Measurements from ENCODE around the gene METTL27. TPM values are rescaled to one million over a fixed set of nuclear protein-coding genes. Genes with fewer than 3 reads are reported as not detected.

Gene METTL27
- total and polyA plus RNA-seq, 9 of the 15 experiments (the other 6 are each of a cell fraction or from before 2014, with no cell fraction given) = 0.08 to 0.82 (median 0.33) TPM; not detected in 4

DNA sequence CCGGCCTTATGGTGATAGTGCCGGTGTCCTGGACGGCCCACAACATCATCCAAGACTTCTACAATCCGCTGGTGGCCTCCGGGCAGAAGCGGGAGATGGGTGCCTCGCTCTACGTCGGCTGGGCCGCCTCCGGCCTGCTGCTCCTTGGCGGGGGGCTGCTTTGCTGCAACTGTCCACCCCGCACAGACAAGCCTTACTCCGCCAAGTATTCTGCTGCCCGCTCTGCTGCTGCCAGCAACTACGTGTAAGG lies 10.8 kb downstream of the METTL27 start:
- H3K4me3 ChIP-seq = no peak overlapping the region
- H4K20me1 ChIP-seq (replicated peaks; ENCODE audit: control insufficient read depth, insufficient read depth, low read length) = no peaks in the 10 kb centered on the region
- 80% methylated on average over 11 of the region's 16 CpGs for WGBS (ENCODE audit: insufficient coverage, low coverage, missing lambda C conversion rate)
- H3K9me3 ChIP-seq (replicated peaks; ENCODE audit: control insufficient read depth, insufficient read depth, low read depth, low read length) = no peaks in the 10 kb centered on the region
- no peaks in the 10 kb centered on the region for H3K9me1 ChIP-seq (ENCODE audit: control insufficient read depth, insufficient read depth, low read length)
- no TSS peak for BruUV-seq (replicated peaks)
- ChIA-PET CTCF (ENCODE audit: low intra/inter-chr PET ratio) (no interaction called here), POLR2A (no interaction called here)
- H3K36me3 ChIP-seq (ENCODE audit: control insufficient read depth, insufficient read depth, low read length) = no peaks in the 10 kb centered on the region
- no peak overlapping the region for H3K27ac ChIP-seq (ENCODE audit: extremely low read depth, low read depth, low read length)
- H3K9ac ChIP-seq (ENCODE audit: insufficient read depth in 1 of 2, low read depth in 2 of 2, low read length in 2 of 2) = peak overlapping the region in 1 of 2 experiments; percentile 75; a peak in 2 of 4 replicates
- H3K4me1 ChIP-seq (replicated peaks in 1 of 2; ENCODE audit: control insufficient read depth in 2 of 2, insufficient read depth in 2 of 2, low read length in 2 of 2) = peaks cover 23 to 44% of the 10 kb centered on the region in 2 experiments
- ATAC-seq (no peak), FAIRE-seq (no peak), DNase-seq (ENCODE audit: extremely low read depth in 1 of 4, low spot score in 3 of 4) (no peak)
- in situ Hi-C loops (cut with MboI) (no loop called here), intact Hi-C loops (cut with micrococcal nuclease) (no loop called here)
- H2AFZ ChIP-seq (ENCODE audit: low read depth, low read length) = no peak overlapping the region
- H3K79me2 ChIP-seq (ENCODE audit: control insufficient read depth, insufficient read depth, low read length) = no peaks in the 10 kb centered on the region
- no peaks in the 10 kb centered on the region for H3K27me3 ChIP-seq (ENCODE audit: control insufficient read depth in 2 of 2, insufficient read depth in 2 of 2, low read length in 2 of 2)
- H3K4me2 ChIP-seq (ENCODE audit: insufficient read depth, low read length) = no peak overlapping the region
- TF ChIP-seq, protein P1, sequence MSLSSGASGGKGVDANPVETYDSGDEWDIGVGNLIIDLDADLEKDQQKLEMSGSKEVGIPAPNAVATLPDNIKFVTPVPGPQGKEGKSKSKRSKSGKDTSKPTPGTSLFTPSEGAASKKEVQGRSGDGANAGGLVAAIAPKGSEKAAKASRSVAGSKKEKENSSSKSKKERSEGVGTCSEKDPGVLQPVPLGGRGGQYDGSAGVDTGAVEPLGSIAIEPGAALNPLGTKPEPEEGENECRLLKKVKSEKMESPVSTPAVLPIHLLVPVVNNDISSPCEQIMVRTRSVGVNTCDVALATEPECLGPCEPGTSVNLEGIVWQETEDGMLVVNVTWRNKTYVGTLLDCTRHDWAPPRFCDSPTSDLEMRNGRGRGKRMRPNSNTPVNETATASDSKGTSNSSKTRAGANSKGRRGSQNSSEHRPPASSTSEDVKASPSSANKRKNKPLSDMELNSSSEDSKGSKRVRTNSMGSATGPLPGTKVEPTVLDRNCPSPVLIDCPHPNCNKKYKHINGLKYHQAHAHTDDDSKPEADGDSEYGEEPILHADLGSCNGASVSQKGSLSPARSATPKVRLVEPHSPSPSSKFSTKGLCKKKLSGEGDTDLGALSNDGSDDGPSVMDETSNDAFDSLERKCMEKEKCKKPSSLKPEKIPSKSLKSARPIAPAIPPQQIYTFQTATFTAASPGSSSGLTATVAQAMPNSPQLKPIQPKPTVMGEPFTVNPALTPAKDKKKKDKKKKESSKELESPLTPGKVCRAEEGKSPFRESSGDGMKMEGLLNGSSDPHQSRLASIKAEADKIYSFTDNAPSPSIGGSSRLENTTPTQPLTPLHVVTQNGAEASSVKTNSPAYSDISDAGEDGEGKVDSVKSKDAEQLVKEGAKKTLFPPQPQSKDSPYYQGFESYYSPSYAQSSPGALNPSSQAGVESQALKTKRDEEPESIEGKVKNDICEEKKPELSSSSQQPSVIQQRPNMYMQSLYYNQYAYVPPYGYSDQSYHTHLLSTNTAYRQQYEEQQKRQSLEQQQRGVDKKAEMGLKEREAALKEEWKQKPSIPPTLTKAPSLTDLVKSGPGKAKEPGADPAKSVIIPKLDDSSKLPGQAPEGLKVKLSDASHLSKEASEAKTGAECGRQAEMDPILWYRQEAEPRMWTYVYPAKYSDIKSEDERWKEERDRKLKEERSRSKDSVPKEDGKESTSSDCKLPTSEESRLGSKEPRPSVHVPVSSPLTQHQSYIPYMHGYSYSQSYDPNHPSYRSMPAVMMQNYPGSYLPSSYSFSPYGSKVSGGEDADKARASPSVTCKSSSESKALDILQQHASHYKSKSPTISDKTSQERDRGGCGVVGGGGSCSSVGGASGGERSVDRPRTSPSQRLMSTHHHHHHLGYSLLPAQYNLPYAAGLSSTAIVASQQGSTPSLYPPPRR (CRISPR knock-in tag; IDR thresholded peaks at IDR 0.05; ENCODE audit: borderline replicate concordance) = no peak
- TF ChIP-seq, protein P2, sequence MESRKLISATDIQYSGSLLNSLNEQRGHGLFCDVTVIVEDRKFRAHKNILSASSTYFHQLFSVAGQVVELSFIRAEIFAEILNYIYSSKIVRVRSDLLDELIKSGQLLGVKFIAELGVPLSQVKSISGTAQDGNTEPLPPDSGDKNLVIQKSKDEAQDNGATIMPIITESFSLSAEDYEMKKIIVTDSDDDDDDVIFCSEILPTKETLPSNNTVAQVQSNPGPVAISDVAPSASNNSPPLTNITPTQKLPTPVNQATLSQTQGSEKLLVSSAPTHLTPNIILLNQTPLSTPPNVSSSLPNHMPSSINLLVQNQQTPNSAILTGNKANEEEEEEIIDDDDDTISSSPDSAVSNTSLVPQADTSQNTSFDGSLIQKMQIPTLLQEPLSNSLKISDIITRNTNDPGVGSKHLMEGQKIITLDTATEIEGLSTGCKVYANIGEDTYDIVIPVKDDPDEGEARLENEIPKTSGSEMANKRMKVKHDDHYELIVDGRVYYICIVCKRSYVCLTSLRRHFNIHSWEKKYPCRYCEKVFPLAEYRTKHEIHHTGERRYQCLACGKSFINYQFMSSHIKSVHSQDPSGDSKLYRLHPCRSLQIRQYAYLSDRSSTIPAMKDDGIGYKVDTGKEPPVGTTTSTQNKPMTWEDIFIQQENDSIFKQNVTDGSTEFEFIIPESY (CRISPR knock-in tag; IDR thresholded peaks at IDR 0.05) = peak; percentile 12; the same call in 1 of the 2 replicates
- TF ChIP-seq HDGF (IDR thresholded peaks at IDR 0.05) = no peak
